ENCODE measurements around the gene WT1.

Gene WT1

DNA sequence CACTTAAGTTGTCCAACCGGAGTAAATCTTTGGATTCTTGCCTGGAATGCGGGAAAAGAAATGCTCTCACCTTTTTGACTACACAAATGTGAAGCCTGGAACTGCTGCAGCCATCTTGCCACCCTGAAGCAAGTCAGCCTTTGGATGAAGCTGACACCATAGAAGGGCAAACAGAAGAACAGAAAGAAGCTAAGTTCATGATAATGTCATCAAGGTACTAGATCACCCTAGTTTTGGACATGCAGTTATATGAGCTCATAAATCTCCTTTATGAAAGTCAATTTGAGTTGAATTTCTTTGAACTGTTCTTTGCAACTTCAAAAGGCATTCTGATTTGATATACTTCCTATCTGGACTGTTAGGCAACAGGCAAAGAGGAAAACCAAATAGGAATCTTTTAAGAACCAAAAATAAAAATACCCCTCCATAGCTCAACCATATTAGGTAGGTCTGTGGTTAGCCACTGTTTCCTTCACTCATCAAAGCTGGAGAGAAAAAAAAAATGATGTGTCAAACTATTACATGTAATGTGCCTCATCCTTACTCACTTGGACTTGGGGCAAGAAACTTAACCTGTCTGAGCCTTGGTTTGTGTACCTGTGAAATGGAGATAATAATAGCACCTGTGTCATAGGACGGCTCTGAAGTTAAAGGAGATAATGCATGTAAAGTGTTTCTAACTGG is 91.9 kb downstream of the WT1 start:
- H3K4me3 ChIP-seq (ENCODE audit: low read depth, low read length), result no peak overlapping the region
- DNase-seq (ENCODE audit: low read depth), result no peak
- TF ChIP-seq CTCF (IDR thresholded peaks at IDR 0.05; ENCODE audit: low read depth, low read length) (no peak), POLR2A (IDR thresholded peaks at IDR 0.05; ENCODE audit: extremely low read depth, insufficient read length) (no peak), MYC (IDR thresholded peaks at IDR 0.05; ENCODE audit: low read depth, low read length) (no peak)
- TF ChIP-seq, protein P1, sequence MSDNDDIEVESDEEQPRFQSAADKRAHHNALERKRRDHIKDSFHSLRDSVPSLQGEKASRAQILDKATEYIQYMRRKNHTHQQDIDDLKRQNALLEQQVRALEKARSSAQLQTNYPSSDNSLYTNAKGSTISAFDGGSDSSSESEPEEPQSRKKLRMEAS (IDR thresholded peaks at IDR 0.05; ENCODE audit: low read depth, low read length), result no peak

GRCh38 chr11:32341620-32342613 is 93.4 kb downstream of the WT1 start:
- H3K4me3 ChIP-seq (ENCODE audit: low read depth, low read length), result no peak overlapping the region
- DNase-seq (ENCODE audit: low read depth), result no peak
- TF ChIP-seq, protein P1 (IDR thresholded peaks at IDR 0.05; ENCODE audit: low read depth, low read length), result no peak
- TF ChIP-seq POLR2A (IDR thresholded peaks at IDR 0.05; ENCODE audit: extremely low read depth, insufficient read length) (no peak), MYC (IDR thresholded peaks at IDR 0.05; ENCODE audit: low read depth, low read length) (no peak), CTCF (IDR thresholded peaks at IDR 0.05; ENCODE audit: low read depth, low read length) (no peak)

GRCh38 chr11:32340181-32340580 is 95.2 kb downstream of the WT1 start:
- no peak overlapping the region for H3K4me3 ChIP-seq (ENCODE audit: low read depth, low read length)
- DNase-seq (ENCODE audit: low read depth), result no peak
- TF ChIP-seq CTCF (IDR thresholded peaks at IDR 0.05; ENCODE audit: low read depth, low read length) (no peak), MYC (IDR thresholded peaks at IDR 0.05; ENCODE audit: low read depth, low read length) (no peak), POLR2A (IDR thresholded peaks at IDR 0.05; ENCODE audit: extremely low read depth, insufficient read length) (no peak)
- TF ChIP-seq, protein P1 (IDR thresholded peaks at IDR 0.05; ENCODE audit: low read depth, low read length), result no peak

All from NB4 (cell line).